Measurements from ENCODE around the gene ORC2. TPM values are rescaled to one million over a fixed set of nuclear protein-coding genes. Genes with fewer than 3 reads are reported as not detected.

ORC2 gene
- total RNA-seq, 1 experiment from 2014 or later = 17.7 TPM

DNA sequence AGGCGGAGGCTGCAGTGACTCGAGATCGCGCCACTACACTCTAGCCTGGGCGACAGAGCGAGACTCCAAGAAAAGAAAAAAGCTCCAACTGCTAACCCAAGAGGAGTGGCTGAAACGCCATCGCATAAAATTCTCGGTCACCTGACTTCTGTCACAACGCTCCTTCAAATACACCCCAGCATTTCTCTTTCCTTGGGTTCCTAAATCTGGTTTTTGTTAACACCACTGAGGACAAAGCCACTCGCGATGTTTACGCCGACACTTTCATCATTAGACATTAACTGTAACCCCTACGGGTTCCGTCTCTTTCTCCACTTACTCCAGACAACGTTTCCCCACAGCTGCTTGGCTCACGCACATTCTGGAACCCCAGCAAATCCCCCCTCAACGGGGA lies 99.7 kb downstream of the ORC2 start:
- ATAC-seq = no peak
- TSS peak; percentile 34 for BruUV-seq (replicated peaks)

DNA sequence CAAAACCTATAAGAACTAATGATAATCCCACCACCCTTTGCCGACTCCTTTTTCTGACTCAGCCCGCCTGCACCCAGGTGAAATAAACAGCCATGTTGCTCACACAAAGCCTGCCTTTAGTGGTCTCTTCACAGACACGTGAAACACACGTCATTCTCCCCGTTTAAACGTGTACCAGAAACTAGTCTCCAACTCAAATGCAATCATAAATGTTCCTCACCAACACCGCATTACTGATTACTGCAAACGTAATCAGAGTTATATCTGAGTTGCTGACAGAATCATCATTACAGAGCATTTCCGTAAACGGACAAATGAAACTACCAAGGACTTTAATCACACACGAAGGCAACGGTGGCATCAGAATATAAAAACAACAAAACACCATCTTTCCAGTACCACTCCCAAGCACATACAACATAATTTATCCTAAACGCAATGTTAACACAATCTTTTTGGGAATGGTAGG lies 100.9 kb downstream of the ORC2 start:
- Histone ChIP-seq H3K4me3 (ENCODE audit: low read length) (peak overlapping the region; percentile 93), H3K27me3 (ENCODE audit: low read length) (no peaks in the 10 kb centered on the region), H3K36me3 (ENCODE audit: low read depth, low read length) (peaks cover 49% of the 10 kb centered on the region), H2AFZ (ENCODE audit: low read length) (no peak overlapping the region), H3K9ac (ENCODE audit: low read length) (peak overlapping the region; percentile 95), H3K4me2 (ENCODE audit: low read length) (peak overlapping the region; percentile 83), H3K4me1 (ENCODE audit: insufficient read depth, low read length) (peaks cover 26% of the 10 kb centered on the region), H3K27ac (ENCODE audit: low read length) (peak overlapping the region; percentile 76), H3K9me2 (replicated peaks; ENCODE audit: low read length) (no peaks in the 10 kb centered on the region), H3K9me3 (ENCODE audit: low read length) (no peaks in the 10 kb centered on the region), H3F3A (ENCODE audit: low read length, unreplicated experiment) (peaks cover 7% of the 10 kb centered on the region), H3K79me2 (ENCODE audit: low read length) (peaks cover 69% of the 10 kb centered on the region), H4K20me1 (ENCODE audit: low read length) (peaks cover 39% of the 10 kb centered on the region)
- no TSS peak for BruUV-seq (replicated peaks)
- DNase-seq (peak; percentile 56), ATAC-seq (no peak)
- TF ChIP-seq, protein P1, sequence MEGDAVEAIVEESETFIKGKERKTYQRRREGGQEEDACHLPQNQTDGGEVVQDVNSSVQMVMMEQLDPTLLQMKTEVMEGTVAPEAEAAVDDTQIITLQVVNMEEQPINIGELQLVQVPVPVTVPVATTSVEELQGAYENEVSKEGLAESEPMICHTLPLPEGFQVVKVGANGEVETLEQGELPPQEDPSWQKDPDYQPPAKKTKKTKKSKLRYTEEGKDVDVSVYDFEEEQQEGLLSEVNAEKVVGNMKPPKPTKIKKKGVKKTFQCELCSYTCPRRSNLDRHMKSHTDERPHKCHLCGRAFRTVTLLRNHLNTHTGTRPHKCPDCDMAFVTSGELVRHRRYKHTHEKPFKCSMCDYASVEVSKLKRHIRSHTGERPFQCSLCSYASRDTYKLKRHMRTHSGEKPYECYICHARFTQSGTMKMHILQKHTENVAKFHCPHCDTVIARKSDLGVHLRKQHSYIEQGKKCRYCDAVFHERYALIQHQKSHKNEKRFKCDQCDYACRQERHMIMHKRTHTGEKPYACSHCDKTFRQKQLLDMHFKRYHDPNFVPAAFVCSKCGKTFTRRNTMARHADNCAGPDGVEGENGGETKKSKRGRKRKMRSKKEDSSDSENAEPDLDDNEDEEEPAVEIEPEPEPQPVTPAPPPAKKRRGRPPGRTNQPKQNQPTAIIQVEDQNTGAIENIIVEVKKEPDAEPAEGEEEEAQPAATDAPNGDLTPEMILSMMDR (conservative IDR thresholded peaks at IDR 0.05; ENCODE audit: low read depth, low read length) = no peak
- TF ChIP-seq EZH2 (IDR thresholded peaks at IDR 0.05; ENCODE audit: low read length, unreplicated experiment) (no peak), EZH2phosphoT487 (IDR thresholded peaks at IDR 0.05; ENCODE audit: borderline replicate concordance, low read length) (no peak)
- CTCF ChIA-PET = no interaction called here
- POLR2A ChIA-PET (ENCODE audit: unreplicated experiment) = no interaction called here
- intact Hi-C loops (cut with micrococcal nuclease) = no loop called here

More for the DNA sequence above, 99.7 kb downstream of the ORC2 start:
- H3K79me2 ChIP-seq (ENCODE audit: low read length) = peaks cover 57% of the 10 kb centered on the region
- peak overlapping the region; percentile 83 for H3K4me2 ChIP-seq (ENCODE audit: low read length)
- no peaks in the 10 kb centered on the region for H3K27me3 ChIP-seq (ENCODE audit: low read length)
- no peaks in the 10 kb centered on the region for H3K9me3 ChIP-seq (ENCODE audit: low read length)
- H3K4me1 ChIP-seq (ENCODE audit: insufficient read depth, low read length) = peaks cover 26% of the 10 kb centered on the region
- H3K27ac ChIP-seq (ENCODE audit: low read length) = peak overlapping the region; percentile 76
- H3K4me3 ChIP-seq (ENCODE audit: low read length) = peak overlapping the region; percentile 93
- peaks cover 37% of the 10 kb centered on the region for H3K36me3 ChIP-seq (ENCODE audit: low read depth, low read length)
- ChIA-PET POLR2A (ENCODE audit: unreplicated experiment) (interaction anchor here (0.6 to 1.0 kb wide), 3 partner anchors 25 to 54 kb away, joined by 3 to 5 read pairs (median 4); partner anchors contain the start of genes NIF3L1 and PPIL3), CTCF (no interaction called here)
- H4K20me1 ChIP-seq (ENCODE audit: low read length) = peaks cover 39% of the 10 kb centered on the region
- intact Hi-C loops (cut with micrococcal nuclease) = loop anchor here (1.0 to 2.0 kb wide), 2 partner anchors 25 to 150 kb away; partner anchors contain the start of genes NIF3L1 and PPIL3
- TF ChIP-seq EZH2phosphoT487 (IDR thresholded peaks at IDR 0.05; ENCODE audit: borderline replicate concordance, low read length) (no peak), EZH2 (IDR thresholded peaks at IDR 0.05; ENCODE audit: low read length, unreplicated experiment) (no peak)
- TF ChIP-seq, protein P1 (conservative IDR thresholded peaks at IDR 0.05; ENCODE audit: low read depth, low read length) = no peak
- peaks cover 7% of the 10 kb centered on the region for H3F3A ChIP-seq (ENCODE audit: low read length, unreplicated experiment)
- peak overlapping the region; percentile 85 for H2AFZ ChIP-seq (ENCODE audit: low read length)
- DNase-seq = peak; percentile 8
- H3K9me2 ChIP-seq (replicated peaks; ENCODE audit: low read length) = no peaks in the 10 kb centered on the region
- H3K9ac ChIP-seq (ENCODE audit: low read length) = peak overlapping the region; percentile 95

DNA sequence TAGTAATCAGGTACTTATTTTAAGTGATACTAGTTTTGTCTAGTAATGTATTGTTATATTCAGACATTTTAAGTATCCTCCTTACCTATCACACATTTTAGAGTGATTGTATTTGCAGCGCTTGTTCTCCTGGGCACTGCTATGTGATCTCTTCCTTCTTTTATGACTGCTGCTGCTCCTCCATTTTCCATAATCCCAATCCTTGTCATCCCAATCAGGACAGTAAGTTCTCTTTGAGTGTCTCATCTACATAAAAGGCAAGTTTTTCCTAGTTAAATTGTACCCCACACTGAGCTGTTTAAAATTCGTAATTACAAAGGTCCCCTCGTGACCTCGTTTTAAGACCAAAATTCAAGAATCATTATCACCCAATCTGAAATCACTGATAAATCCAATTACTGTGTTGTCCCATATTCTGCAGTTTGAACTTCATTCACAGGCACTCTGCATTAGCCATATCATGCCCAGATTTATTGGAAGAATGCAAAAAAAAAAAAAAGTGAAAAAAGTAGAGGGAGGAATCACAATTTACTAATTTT lies 101.8 kb downstream of the ORC2 start:
- CTCF ChIA-PET = no interaction called here
- H4K20me1 ChIP-seq (ENCODE audit: low read length) = peaks cover 39% of the 10 kb centered on the region
- H3K4me3 ChIP-seq (ENCODE audit: low read length) = peak overlapping the region; percentile 93
- H3K9me3 ChIP-seq (ENCODE audit: low read length) = no peaks in the 10 kb centered on the region
- intact Hi-C loops (cut with micrococcal nuclease) = loop anchor here (2.0 kb wide), 1 partner anchor 49 kb away; no protein-coding TSS in a partner anchor
- POLR2A ChIA-PET (ENCODE audit: unreplicated experiment) = no interaction called here
- H3K27ac ChIP-seq (ENCODE audit: low read length) = no peak overlapping the region
- ATAC-seq (no peak), DNase-seq (no peak)
- TF ChIP-seq EZH2 (IDR thresholded peaks at IDR 0.05; ENCODE audit: low read length, unreplicated experiment) (no peak), EZH2phosphoT487 (IDR thresholded peaks at IDR 0.05; ENCODE audit: borderline replicate concordance, low read length) (no peak)
- TF ChIP-seq, protein P1 (conservative IDR thresholded peaks at IDR 0.05; ENCODE audit: low read depth, low read length) = no peak
- peaks cover 26% of the 10 kb centered on the region for H3K4me1 ChIP-seq (ENCODE audit: insufficient read depth, low read length)
- peaks cover 58% of the 10 kb centered on the region for H3K36me3 ChIP-seq (ENCODE audit: low read depth, low read length)
- peaks cover 78% of the 10 kb centered on the region for H3K79me2 ChIP-seq (ENCODE audit: low read length)
- peak overlapping the region; percentile 36 for H3K9ac ChIP-seq (ENCODE audit: low read length)
- no peak overlapping the region for H2AFZ ChIP-seq (ENCODE audit: low read length)
- no TSS peak for BruUV-seq (replicated peaks)
- H3F3A ChIP-seq (ENCODE audit: low read length, unreplicated experiment) = peaks cover 12% of the 10 kb centered on the region
- no peaks in the 10 kb centered on the region for H3K27me3 ChIP-seq (ENCODE audit: low read length)
- no peaks in the 10 kb centered on the region for H3K9me2 ChIP-seq (replicated peaks; ENCODE audit: low read length)
- peak overlapping the region; percentile 83 for H3K4me2 ChIP-seq (ENCODE audit: low read length)
